ENCODE measurements around the gene SIX4.

SIX4 gene

DNA sequence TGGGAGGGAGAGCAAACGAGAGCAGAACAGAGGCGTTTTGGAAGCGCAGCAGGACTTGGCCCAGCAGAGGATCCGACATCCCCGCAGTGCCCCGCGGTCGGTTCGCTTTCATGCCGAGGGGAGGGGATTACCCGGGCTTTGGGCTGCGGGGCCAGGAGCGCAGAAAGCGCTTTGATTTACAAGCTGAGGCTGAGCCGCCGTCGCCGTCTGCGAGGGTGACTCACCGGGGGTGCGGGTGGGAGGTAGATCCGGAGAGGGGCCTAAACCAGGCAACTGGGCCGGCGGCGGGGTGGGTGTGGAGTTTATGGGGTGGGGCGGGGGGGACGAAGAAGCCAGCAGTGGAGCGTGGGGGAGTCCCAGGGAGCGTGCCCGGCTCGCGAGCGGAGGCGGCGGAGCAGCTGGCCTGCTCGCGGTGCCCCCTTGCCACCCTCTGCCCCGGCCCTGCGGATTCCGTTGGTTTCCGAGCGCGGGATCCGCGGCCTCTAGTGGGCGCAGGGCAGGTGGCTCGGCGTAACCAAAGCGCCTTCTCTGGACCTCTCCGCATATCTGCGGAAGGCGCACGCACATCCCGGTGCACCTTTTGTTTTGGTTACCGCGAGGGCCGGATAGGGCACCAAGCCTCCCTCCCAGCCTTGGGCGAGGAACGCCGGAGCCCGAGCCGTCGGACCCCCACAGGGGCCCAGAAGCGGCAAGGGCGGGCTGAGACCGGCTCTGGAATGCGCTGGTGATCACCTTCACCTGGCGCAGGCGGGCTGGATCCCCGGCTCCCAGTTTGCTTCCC is 2.6 kb downstream of the SIX4 start:
- peak; percentile 43 for DNase-seq

DNA sequence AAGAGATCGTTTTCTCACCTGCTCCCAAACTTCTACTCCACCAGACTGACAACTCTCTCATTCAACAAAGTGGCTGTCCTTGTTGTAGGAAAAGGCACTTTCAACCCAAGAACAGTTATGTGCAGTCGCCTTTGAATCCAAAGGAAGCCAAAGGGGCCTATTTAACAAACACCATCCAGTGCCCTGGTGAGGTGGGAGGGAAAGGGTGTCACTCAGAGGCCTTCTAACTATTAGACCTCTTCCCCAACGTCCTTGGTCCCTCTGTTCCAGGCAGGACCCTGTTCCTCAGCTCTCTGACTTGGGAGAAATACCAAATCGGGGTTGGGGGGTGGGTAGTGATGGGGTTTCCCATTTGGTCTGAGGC is 3.2 kb downstream of the SIX4 start:
- DNase-seq, result no peak

DNA sequence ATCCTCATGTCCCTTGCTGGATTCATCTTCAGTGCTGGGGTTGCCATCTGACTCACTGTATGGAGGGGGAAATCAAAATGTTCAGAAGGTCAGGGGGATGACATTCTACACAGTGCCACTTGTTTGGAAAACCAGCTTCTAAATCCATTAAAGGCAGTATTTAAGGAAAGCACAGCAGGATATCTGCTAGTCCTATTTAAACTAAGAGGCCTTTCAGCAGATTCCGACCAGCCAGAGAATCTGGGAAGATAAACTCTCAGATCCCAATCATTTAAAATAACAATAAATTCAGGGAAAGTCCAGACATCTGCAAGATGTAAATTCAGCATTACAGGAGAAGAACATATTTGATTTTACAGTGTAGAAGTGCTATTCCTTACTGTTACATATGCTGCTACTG is 3.8 kb downstream of the SIX4 start:
- no peak for DNase-seq

DNA sequence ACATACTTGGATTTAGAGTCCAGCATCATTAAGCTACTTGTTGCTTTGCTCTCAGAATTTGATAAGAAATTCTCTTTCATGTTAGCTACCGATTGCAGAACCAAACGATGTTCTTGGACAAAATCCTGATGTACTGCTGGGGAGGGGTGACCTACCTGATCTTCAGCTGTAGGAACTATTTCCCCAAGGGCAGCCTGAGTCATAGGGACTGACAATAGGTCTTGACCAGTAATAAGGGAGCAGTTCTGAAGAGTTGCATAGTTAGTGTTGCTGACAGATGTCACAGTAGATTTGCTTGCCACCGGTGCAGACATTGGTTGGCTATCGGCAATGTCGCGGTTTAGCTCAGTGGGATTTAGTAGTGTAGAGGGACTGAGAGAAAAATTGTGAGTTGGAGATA is 10.6 kb downstream of the SIX4 start:
- no peak for DNase-seq

DNA sequence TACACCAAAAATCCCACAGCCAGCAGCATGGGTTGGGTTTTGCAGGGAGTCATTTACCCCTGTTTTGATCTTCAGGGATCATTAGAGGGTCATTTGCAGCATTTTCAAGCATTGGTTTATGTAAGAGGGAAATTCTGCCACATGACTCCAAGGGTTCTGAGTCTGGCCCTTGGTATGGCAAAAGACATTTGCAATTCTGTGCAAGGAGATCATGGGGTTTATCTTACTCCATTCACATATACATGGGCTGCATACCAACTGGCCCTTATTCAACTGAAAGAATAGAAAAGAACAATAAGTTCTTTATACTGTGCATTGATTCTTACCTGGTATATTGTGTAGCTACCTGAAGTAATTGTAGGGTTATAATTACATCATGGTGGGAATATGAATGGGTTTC is 13.7 kb downstream of the SIX4 start:
- DNase-seq, result no peak

DNA sequence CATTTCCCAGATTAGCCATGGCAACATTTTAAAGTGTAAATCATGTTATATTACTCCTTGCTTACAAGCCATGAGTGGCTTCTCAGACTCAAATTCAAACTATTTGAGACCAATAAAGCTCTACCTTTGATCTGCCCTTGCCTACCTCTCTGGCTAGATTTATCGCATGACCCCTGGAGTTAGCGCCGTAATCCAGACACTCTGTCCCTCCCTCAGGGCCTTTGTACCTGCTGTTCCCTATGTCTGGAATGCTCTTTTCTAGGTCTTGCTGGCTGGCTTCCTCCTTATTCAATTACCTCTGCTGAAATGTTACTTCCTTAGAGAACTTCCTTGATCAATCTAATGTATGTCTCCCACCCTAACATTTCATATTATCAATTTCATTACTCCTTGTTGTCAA is 16.3 kb downstream of the SIX4 start:
- DNase-seq, result no peak

DNA sequence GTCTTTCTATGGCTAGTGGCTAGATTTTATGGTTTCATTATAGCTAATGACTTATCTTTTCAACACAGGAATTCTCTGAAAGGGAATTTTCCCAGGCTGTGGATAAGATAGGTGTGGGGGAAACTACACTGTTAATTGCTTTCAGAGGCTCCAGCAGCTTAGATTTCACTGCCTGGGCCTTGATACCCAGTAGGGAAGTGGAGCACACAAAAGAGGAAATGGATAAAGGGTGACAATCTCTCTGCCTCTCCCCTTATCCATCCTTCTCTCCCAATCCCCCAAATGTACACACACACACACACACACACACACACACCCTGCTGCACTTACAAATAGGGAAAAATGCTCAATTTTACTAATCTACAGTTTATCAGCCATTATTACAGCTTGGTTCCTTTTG is 19.1 kb downstream of the SIX4 start:
- DNase-seq, result no peak

DNA sequence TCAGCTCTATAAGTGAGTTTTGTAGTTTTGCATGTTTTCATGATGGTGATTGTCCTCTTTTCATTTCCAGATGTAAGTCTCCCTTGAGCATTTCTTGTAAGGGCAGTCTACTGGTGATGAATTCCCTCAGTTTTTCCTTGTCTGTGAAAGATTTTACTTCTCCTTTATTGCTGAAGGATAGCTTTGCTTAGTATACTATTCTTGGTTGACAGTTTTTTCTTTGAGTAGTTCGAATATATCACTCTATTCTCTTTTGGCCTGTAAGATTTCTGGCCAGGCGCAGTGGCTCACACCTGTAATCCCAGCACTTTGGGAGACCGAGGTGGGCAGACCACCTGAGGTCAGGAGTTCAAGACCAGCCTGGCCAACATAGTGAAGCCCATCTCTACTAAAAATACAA is 23.6 kb downstream of the SIX4 start:
- DNase-seq, result no peak

DNA sequence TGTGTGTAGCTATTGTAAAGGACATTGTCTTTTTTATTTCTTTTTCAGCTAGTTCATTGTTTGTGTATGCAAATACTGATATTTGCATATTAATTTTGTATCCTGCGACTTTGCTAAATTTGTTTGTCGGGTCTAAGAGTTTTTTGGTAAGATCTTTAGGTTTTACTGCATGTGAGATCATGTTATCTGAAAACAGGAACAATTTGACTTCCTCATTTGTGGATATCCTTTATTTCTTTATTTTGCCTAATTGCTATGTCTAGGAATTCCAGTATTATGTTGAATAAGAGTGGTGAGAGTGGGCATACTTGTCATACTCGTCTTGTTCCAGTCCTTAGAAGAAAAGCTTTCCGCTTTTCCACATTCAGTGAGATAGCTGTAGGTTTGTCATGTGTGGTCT is 28.8 kb downstream of the SIX4 start:
- DNase-seq, result no peak

DNA sequence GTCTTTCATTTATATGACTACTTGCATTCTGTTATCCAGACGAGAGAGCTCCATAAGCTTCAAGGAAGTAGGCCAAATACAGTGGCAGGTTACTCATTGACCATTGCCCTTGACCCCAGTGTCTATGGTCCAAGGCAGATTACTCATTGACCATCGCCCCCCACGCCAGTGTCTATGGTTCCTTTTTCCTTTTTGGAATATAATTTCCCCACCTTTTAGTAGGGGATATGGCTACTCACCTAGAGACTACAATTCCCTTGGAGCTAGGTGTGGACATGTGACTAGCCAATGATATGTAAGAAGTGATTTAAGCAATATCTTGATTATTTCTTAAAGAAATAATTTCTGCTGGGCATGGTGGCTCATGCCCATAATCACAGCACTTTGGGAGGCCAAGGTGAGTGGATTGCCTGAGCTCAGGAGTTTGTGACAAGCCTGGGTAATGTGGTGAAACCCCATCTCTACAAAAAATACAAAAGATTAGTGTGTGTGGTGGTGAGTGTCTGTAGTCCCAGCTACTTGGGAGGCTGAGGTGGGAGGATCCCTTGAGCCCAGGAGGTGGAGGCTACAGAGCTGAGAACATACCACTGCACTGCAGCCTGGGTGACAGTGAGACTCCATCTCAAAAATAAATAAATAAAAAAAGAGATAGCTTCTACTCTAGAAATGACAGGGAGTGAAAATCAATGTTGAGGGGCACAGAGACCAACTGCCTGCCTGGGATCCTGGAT is 32.6 kb downstream of the SIX4 start:
- no peak for DNase-seq

DNA sequence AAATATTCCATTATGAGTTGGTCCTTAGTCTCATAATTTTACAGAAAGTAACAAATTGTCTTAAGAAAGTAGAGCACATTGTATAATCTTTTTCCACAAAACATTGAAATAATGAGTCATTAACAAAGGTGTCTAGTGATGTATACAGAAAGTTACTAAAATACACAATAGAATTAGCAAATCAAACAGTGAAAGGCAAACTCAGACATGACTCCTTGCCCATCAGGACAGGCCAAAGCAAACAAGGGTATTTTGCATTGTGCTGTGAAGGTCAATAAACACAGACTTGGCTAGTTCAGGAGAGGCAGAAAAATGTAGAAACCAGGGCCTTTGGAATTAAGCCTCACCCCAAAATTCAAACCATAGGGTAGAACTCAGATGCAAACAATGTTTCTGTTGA is 37.3 kb downstream of the SIX4 start:
- no peak for DNase-seq

DNA sequence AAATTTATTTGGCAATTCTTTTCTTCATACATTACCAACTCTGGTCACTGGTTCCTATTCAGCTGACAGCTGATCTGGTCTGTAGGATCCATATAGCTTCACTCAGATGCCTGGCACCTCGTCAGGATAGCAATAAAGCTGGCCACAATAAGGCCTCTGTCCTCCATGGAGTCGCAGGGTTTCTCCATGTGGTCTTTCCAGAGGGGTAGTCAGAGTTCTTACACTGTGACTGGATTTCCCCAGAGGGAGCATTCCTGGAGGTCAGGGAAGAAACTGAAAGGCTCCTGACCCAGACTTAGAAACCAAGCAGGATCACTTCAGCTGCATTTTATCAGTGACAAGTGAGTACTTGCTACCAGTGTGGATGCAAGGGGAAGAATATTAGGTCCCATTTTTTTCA is 39.9 kb downstream of the SIX4 start:
- no peak for DNase-seq

DNA sequence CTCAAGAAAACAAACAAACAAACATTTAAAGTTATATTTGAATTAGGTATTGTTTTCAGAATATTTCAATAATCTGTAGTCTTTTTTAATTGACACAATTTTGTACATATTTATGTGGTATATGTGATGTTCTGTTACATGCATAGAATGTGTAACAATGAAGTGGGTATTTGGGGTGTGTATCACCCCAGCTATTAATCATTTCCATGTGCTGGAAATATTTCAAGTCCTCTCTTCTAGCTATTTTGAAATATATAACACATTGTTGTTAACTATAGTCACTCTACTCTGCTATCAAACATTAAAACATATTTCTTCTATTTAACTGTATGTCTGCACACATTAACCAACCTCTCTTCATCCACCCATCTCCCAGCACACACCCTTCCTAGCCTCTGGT is 42.9 kb downstream of the SIX4 start:
- DNase-seq, result no peak

DNA sequence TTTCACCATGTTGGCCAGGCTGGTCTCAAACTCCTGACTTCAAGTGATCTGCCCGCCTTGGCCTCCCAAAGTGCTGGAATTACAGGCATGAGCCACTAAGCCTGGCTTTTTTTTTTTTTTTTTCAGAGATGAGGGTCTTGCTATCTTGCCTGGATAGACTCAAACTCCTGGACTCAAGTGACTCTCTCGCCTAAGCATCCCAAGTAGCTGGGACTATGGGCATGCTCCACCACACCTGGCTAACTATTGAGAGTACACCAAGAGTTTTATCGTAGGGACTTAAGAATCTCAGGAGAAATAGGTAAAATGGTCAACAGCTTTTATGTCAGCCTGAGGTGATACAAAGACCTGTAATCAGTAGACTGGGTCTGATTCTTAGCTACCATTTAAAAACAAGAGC is 43.6 kb downstream of the SIX4 start:
- DNase-seq, result no peak

DNA sequence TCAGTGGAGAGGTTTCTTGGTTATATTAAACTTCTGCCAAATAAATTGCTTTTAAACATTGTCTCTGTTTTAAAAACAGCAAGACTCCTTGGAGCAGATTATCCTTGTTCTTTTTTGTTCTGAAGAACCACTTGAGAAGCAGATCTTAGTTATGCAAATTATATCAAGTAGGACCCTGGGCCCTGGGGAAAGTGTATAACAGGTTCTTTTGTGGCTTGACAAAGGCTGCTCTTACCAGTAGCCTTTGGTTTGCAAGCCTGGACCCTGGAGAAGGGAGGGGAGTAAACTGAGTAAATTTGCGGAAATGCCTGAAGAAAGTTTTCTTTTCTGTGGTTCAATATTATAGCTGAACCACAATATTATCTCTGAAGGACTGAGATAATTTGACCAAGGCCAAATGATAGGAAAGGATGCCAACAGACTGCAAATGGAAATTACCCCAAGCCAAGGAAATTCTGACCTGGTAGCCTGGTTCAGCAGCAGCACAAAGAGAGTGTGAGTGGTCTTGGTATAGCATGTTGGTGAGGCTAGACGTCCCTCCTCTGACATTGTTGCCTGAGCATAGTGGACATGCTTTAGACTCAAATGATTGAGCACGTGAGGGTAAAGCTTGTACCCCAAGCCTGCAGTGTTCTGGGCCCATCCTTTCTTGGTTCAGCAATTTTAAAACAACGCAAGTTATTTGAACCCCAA is 44.4 kb downstream of the SIX4 start:
- no peak for DNase-seq

DNA sequence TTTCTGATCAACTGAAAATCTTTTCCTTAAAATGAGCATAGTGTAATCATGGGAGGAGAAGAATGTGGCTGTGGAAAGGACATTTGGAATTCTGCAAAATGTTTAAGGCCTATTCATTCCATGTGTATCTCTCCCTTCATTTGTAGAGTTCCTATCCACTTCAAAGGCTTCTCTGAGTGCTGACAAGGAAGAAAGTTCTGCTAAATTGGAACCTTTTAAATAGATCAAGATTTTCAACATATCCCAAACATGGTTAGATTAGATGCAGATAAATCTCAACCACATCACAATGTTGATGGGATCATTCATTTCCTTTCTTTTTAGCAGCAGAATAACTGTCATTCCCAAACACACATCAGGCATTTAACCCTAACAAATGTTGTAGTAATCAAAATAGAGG is 46.5 kb downstream of the SIX4 start:
- no peak for DNase-seq

DNA sequence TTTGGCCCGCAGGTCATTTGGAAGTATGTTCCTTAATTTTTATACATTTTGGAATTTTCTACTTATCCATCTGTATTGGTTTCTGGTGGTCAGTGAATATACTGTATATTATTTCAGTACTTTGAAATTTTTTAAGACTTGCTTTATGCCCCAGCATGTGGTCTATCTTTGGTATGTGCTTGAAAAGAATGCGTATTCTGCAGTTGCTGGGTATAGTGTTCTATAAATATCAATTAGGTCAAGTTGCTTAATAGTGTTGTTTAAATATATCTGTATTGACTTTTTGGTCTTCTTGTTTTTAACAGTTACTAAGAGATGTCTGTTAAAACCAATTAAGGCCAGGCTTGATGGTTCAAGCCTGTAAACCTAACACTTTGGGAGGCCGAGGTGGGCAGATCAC is 53.2 kb downstream of the SIX4 start:
- no peak for DNase-seq

DNA sequence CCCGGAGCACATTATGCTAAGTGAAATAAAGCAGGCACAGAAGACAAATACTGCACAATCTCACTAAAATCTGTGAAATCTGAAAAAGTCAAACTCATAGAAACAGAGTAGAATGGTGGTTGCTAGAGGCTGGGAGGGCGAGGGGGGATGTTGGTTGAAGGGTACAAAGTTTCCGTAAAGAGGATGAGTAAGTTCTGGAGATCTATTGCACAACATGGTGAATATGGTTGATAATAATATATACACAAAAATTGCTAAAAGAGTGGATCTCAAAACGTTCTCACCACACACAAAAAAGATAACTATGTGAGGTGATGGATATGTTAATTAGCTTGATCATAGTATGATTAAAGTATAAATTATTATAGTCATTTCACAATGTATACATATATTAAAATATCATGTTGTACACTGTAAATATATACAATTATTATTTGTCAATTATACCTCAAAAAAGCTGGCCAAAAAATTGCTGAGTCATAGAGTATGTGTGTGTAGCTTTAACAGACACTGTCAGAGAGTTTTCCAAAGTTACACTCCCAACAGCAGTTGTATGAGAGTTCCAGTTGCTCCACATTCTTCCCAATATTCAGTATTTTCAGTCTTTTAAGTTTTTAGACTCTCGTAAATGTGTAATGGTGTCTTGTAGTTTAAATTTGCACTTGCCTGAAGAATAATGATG is 55.6 kb downstream of the SIX4 start:
- no peak for DNase-seq

DNA sequence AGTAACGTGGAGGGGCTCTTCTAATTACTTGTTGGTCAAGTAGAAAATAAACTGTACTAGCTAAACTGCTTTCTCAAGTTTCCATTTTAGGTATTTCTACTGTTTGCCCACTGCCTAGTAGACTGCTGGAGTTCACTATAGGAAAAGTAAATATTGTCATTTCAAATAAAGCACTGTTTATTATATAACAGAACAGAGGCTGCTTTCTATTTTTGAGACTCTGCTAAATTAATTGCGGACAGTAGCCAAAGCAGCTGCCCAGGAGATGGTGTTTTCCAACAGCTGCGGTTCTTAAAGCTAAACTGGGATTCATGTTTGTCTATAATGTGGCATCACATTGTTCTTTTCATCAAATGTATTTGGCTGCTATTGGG is 59.0 kb downstream of the SIX4 start:
- no peak for DNase-seq

DNA sequence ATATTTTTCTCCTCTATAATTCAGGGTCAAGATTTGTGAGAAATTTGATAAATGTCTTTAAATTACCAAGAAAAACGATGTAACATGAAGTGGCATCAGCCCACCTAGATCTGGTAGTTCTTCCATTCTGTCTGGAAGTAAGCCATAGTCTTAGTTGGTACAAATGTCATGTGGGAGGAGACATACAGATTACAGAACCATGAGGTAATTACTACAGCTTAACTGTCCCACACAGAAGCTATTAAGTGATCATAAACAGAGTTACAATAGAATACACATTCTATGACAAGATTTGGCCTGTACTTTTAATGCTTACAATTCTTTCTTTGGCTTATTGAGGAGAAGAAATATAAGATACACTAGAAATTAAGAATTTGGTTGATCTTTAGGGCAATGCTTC is 61.2 kb downstream of the SIX4 start:
- no peak for DNase-seq

DNA sequence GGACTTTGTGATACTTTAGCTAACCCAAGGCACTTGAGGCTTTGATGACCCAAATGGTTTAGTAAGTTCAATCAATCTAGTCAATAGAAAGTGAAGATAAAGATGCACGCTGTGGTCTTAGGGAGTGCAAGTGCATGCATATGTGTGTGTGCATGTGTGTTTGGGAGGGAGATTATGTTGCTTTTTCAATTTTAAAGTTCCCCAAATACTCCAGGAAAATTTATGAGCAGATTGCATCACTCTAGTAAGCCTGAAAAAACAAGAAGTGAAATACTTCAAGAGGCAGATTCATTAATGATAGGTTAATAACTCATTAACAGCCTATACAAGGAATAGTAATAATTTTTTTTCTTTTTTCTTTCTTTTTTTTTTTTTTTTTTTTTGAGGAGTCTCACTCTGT is 62.4 kb downstream of the SIX4 start:
- DNase-seq, result no peak

Measured in hematopoietic multipotent progenitor cell treated with erythropoietin and hydrocortisone succinate and interleukin-3 and kit ligand, for 4 days (in vitro differentiated cells).